ENCODE data around the gene RUFY4.

DNA sequence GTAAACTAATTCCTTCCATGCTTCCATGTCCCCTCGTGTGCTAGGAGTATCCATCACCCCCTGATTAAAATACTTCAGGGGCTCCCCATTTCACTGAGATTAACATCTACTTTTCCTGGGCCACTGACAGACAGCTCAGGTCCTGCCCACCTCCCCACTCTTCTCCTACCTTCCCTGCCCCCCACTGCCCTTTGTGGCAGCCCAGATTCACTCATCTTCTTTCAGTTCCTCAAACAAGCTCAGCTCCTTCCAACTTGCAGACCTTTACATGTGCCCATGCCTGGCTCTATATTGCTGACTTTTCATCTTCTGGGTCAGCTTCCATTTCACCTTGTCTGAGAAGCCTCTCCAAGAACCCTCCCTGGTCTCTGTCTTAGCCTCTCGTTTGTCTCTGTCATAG, 12.0 kb downstream of the RUFY4 start:
- TF ChIP-seq CTCF (IDR thresholded peaks at IDR 0.05; ENCODE audit: insufficient read depth, low read depth, low read length) (no peak), EZH2 (IDR thresholded peaks at IDR 0.05; ENCODE audit: insufficient read depth, low read length) (no peak)

All from astrocyte (in vitro differentiated cells and primary cell).